HL-60/S4 treated with retinoic acid at 250 ng/mL for 4 days and 3 days (cell line): ENCODE measurements around the gene MTMR3.

Experiments used
- in situ Hi-C: fragments of 300-500 bp; cut with MboI; formaldehyde crosslinking; loops from 2 replicates; pipeline ENCODE4 v1.7.0; 2022; ENCODE audit warnings: low sequenced_read_pairs

MTMR3 gene

GRCh38 chr22:30078320-30079311, 195.6 kb downstream of the MTMR3 start:
- in situ Hi-C loops = no loop called here

- in situ Hi-C loops = no loop called here
Measured at GRCh38 chr22:30079952-30080533, 197.1 kb downstream of the MTMR3 start, which contains the start of gene HORMAD2. TSS of gene HORMAD2 (plus strand) at chr22:30080464. CDS start at chr22:30093953, 13,489 bp downstream.
